NCI-H2227 (cell line): Measurements from ENCODE around the gene MFSD12.

Experiments used
- DNase-seq: peaks from one replicate; lab custom pipeline; 2025; ENCODE audit not compliant: unreplicated experiment; lab: John Stamatoyannopoulos, UW

MFSD12 gene

GRCh38 chr19:3524078-3524842 lies 33.1 kb downstream of the MFSD12 start:
- no peak for DNase-seq

DNA sequence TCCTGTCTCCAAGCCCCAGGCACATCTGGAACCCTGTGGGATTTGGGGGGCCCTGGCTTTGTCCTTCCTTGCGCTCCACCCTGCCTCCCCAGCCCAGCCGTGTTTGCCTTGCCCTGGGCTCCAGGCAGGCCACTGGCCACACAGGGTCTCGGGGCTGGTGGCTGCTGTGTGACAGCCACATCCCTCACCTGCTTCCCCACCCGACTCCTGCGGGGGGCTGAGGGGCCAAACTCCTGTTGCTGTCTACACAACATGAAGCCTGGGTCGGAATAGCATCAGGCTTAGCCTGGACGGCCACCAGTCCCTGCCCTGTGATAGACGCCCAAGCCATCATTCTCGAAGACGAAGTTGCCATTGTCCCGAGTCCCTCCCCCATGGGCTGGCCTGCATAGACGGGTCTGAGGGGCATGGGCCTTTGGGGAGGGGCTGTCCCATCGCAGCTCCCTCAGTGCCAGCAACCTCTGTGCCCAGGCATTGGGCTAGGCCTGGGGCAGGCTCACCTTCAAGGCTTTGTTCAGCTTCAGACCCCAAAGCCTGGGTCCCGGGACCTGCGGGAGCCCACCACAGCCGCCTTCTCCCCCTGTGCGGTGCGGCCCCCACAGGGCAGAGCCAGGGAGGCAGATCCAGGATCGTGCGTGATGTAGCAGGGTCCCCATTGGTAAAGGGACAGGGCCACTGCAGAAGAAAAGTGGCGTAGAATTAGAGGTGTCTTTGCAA lies 33.9 kb downstream of the MFSD12 start:
- DNase-seq, result no peak

DNA sequence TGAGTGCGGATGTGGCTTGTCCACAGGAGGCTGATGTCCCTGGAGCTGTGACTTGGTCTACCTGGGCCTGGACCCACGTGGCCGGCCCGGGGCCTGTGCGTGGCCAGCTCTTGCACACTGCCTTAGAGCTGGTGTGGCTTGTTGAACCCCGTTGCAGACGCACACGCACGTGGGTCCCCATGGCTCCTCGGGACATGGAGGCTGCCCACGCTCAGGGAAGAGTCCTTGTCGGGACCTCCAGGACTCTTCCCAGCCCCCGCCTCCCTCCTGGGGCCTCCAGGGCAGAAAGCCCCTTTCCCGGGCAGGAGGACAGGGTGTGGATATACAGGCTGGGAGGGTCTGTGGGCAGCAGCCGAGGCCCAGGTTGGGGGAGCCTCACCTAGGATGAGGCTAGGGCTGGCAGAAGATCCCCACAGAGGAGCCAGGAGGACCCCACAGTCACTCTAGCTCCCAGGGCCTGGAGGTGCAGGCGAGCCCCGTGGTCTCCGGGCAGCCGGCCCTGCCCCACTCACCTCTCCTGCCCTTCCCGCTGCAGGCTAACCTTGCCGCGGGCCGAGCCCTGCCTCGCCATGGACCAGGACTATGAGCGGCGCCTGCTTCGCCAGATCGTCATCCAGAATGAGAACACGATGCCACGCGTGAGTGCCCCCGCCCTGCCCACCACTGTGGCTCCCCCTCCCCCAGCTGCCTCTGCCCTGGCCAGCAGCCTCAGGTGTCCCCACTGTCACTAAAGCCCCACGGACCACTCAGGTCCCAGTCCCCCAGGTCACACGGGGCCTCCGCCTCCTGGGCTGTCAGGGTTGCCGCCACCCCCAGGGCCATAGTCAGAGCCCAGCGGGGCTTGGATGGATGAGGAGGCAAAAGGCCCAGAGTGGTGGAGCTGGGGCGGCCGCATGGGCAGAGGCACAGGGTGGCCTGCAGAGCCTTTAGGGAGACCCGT lies 34.7 kb downstream of the MFSD12 start:
- no peak for DNase-seq

- DNase-seq, result no peak
Observed at GRCh38 chr19:3521104-3521445, 36.3 kb downstream of the MFSD12 start.

- no peak for DNase-seq
Observed at GRCh38 chr19:3520166-3521103, 37.0 kb downstream of the MFSD12 start.

DNA sequence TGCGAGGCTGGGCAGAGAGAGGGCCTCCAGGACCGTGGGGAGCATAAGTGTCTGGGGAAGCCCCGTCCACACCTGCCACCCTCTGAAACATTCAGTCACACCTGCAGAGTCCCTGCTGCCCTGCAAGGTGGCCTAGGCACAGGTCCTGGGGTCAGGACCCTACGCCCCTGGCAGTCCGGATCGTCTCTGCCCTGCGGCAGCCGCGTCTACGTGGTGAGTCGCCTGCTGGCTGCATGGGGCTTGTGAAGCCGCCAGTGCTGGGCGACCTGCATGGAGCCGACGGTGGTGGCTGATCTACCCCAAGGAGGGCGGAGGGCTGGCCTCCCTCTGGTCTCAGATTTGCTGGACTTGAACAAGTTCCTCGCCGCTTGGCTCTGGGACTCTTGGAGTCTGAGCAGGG lies 38.3 kb downstream of the MFSD12 start:
- DNase-seq, result no peak

DNA sequence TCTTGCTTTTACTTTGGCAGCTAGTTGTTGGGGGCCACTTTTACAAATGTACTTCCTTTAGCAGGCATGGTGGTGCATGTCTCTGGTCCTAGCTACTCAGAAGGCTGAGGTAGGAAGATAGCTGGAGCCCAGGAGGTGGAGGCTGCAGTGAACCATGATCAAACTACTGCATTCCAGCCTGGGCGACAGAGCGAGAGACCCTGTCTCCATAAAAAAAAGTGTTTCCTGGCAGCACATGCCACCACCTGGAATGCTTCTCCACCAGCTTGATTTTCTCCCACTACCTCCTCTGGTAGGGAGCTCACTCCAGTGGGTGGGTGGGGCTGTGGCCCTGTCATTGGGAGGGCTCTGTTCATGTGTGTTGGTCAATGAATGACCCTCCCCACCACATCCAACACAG lies 38.7 kb downstream of the MFSD12 start:
- DNase-seq, result no peak

- no peak for DNase-seq
Observed at GRCh38 chr19:3518255-3518654, 39.1 kb downstream of the MFSD12 start.

- no peak for DNase-seq
Observed at GRCh38 chr19:3517638-3518037, 39.7 kb downstream of the MFSD12 start.

GRCh38 chr19:3516675-3517207 lies 40.6 kb downstream of the MFSD12 start:
- no peak for DNase-seq

DNA sequence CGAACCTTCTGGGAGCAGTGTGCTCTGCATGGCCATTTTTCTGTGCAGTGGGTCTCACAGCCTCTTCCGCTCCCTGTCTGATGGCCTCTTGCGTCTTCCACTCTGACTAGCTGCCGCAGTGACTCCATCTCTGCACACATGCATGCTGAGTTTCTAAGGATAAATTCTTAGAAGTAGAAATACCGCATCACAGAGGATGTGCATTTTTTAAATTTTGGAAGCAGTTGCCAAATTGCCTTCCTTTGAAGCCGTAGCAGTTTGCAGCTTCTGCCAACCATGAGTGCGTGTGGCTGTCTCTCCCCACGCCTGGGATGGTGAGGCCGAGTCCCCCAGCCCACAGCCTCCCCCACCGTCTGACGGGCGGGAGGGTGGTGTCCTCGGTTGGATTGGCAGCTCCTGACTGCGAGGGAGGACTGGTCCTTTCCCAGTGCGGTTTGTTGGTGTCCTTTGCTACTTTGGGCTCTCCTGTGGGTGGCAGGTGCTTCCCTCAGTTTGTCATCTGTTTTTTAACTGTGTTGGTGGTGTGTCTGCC lies 41.4 kb downstream of the MFSD12 start:
- DNase-seq, result no peak

- DNase-seq, result no peak
Observed at GRCh38 chr19:3514930-3515329, 42.5 kb downstream of the MFSD12 start.

DNA sequence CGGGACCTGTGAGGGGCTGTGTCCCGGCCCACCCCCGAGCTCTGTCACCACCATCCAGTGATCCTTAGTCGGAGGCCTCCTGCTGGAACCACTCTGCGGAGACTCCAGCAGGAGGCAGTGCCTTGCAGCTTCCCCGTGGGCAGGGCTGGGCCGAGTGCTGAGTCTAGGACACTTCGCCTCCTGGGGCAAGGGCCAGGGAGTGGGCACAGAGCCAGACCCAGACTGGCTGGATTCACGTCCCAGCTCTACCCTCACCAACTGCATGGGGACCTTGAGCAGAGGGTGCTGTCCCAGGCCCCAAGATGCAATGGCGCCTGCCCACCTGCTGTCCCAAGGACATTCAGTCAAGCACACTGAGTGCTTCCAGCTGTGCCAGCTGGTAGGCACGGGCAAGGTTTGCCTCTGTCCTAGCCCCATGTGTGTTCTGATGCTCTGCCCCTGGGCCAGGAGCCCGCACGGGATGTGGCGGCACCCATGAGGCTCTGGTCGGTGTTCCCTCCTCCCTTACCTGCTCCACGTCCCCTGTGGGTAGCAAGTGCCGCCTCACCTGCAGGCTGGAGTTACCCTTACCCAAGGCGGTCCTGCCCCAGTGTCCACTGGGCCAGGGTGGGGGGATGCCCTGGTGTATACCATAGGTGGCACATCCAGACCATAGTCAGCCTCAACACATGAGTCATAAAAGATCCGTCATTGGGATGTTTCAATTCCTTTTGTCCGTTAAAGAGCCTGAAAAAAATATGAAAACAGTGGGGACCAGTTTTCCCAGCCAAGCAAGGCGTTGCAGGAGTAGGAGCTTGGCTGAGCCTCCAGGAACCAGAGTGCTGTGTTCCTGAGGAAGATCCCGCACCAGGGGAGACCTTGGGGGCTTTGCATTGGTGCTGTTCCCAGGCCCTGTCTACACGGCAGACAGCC lies 43.9 kb downstream of the MFSD12 start:
- DNase-seq, result no peak

DNA sequence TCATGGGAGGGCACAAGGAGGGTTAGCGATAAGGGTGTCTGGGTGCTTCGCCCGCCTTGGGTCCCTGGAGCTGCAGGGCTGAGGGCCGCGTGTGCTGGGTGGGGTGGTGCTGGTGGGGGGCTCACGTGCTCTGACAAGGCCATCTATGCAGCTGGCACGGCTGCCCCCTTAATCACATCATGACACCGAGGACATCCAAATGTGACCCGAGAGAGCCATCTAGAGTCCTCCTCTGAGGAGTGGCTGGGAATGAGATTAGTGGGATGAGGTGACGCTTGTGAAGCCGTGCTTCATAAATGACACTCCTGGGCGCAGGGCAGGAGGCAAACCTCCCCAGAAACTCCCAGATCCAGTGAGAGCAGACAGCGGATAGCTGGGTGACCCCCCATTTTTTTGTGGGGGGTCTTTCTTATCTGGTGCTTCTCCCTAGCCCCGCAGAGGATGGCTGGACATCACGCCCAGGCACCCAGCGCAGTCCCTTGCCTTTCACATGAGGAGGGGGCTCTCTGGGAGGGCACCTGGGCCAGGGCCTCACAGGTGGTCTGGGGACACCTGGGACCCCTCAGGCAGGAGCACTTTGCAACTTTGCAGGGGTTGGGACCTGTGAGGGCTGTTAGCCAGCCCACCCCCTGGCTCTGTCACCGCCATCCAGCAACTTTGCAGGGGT lies 44.7 kb downstream of the MFSD12 start:
- no peak for DNase-seq

GRCh38 chr19:3511506-3512251 lies 45.7 kb downstream of the MFSD12 start:
- no peak for DNase-seq

GRCh38 chr19:3510727-3511126 lies 46.7 kb downstream of the MFSD12 start:
- no peak for DNase-seq

GRCh38 chr19:3509566-3509989 lies 47.8 kb downstream of the MFSD12 start:
- no peak for DNase-seq
